ENCODE data around the gene ALPG.
"Not testable (repeated sequence)": the region's sequence is repeated elsewhere in the genome, so short reads cannot be mapped to it uniquely, and the experiment has no call there.

DNA sequence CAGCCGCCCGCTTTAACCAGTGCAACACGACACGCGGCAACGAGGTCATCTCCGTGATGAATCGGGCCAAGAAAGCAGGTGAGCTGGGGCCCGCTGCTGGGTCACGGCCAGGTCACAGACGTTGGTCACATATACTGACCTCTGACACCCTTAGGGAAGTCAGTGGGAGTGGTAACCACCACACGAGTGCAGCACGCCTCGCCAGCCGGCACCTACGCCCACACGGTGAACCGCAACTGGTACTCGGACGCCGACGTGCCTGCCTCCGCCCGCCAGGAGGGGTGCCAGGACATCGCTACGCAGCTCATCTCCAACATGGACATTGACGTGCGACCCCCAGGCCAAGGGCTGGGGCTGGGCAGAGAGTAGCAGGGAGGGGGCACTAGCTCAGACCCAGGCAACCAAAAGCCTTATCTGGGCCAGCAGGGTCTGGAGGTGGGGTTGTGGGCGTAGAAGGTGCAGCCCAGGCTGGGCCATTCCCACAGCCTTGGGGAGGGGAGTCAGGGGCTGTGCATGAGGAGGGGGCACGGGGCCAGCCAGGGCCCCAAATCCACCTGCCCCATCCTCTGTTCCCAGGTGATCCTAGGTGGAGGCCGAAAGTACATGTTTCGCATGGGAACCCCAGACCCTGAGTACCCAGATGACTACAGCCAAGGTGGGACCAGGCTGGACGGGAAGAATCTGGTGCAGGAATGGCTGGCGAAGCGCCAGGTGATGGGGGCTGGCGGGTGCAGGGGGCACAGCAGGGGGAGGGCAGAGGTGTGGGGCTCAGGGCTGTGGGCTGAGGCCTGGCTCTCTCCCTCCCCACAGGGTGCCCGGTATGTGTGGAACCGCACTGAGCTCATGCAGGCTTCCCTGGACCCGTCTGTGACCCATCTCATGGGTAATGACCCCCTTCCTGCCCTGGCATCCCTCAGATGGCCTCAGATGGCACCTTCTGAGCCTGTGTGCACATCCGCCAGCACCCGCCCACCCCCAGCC, 26.7 kb upstream of the ALPG start:
- TF ChIP-seq JUND (IDR thresholded peaks at IDR 0.05; ENCODE audit: borderline replicate concordance, low read depth, low read length); JUND (tag; IDR thresholded peaks at IDR 0.05; ENCODE audit: borderline replicate concordance, low read depth, low read length); ZNF561 (CRISPR knock-in tag; conservative IDR thresholded peaks at IDR 0.05): not testable (repeated sequence)
- TF ChIP-seq, protein P1, sequence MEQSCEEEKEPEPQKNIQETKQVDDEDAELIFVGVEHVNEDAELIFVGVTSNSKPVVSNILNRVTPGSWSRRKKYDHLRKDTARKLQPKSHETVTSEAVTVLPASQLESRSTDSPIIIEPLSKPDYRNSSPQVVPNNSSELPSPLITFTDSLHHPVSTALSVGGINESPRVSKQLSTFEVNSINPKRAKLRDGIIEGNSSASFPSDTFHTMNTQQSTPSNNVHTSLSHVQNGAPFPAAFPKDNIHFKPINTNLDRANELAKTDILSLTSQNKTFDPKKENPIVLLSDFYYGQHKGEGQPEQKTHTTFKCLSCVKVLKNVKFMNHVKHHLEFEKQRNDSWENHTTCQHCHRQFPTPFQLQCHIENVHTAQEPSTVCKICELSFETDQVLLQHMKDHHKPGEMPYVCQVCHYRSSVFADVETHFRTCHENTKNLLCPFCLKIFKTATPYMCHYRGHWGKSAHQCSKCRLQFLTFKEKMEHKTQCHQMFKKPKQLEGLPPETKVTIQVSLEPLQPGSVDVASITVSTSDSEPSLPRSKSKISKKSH (CRISPR knock-in tag; IDR thresholded peaks at IDR 0.05), result not testable (repeated sequence)
- TF ChIP-seq, protein P2, sequence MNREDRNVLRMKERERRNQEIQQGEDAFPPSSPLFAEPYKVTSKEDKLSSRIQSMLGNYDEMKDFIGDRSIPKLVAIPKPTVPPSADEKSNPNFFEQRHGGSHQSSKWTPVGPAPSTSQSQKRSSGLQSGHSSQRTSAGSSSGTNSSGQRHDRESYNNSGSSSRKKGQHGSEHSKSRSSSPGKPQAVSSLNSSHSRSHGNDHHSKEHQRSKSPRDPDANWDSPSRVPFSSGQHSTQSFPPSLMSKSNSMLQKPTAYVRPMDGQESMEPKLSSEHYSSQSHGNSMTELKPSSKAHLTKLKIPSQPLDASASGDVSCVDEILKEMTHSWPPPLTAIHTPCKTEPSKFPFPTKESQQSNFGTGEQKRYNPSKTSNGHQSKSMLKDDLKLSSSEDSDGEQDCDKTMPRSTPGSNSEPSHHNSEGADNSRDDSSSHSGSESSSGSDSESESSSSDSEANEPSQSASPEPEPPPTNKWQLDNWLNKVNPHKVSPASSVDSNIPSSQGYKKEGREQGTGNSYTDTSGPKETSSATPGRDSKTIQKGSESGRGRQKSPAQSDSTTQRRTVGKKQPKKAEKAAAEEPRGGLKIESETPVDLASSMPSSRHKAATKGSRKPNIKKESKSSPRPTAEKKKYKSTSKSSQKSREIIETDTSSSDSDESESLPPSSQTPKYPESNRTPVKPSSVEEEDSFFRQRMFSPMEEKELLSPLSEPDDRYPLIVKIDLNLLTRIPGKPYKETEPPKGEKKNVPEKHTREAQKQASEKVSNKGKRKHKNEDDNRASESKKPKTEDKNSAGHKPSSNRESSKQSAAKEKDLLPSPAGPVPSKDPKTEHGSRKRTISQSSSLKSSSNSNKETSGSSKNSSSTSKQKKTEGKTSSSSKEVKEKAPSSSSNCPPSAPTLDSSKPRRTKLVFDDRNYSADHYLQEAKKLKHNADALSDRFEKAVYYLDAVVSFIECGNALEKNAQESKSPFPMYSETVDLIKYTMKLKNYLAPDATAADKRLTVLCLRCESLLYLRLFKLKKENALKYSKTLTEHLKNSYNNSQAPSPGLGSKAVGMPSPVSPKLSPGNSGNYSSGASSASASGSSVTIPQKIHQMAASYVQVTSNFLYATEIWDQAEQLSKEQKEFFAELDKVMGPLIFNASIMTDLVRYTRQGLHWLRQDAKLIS (CRISPR knock-in tag; IDR thresholded peaks at IDR 0.05), result not testable (repeated sequence)
- TF ChIP-seq, protein P3, sequence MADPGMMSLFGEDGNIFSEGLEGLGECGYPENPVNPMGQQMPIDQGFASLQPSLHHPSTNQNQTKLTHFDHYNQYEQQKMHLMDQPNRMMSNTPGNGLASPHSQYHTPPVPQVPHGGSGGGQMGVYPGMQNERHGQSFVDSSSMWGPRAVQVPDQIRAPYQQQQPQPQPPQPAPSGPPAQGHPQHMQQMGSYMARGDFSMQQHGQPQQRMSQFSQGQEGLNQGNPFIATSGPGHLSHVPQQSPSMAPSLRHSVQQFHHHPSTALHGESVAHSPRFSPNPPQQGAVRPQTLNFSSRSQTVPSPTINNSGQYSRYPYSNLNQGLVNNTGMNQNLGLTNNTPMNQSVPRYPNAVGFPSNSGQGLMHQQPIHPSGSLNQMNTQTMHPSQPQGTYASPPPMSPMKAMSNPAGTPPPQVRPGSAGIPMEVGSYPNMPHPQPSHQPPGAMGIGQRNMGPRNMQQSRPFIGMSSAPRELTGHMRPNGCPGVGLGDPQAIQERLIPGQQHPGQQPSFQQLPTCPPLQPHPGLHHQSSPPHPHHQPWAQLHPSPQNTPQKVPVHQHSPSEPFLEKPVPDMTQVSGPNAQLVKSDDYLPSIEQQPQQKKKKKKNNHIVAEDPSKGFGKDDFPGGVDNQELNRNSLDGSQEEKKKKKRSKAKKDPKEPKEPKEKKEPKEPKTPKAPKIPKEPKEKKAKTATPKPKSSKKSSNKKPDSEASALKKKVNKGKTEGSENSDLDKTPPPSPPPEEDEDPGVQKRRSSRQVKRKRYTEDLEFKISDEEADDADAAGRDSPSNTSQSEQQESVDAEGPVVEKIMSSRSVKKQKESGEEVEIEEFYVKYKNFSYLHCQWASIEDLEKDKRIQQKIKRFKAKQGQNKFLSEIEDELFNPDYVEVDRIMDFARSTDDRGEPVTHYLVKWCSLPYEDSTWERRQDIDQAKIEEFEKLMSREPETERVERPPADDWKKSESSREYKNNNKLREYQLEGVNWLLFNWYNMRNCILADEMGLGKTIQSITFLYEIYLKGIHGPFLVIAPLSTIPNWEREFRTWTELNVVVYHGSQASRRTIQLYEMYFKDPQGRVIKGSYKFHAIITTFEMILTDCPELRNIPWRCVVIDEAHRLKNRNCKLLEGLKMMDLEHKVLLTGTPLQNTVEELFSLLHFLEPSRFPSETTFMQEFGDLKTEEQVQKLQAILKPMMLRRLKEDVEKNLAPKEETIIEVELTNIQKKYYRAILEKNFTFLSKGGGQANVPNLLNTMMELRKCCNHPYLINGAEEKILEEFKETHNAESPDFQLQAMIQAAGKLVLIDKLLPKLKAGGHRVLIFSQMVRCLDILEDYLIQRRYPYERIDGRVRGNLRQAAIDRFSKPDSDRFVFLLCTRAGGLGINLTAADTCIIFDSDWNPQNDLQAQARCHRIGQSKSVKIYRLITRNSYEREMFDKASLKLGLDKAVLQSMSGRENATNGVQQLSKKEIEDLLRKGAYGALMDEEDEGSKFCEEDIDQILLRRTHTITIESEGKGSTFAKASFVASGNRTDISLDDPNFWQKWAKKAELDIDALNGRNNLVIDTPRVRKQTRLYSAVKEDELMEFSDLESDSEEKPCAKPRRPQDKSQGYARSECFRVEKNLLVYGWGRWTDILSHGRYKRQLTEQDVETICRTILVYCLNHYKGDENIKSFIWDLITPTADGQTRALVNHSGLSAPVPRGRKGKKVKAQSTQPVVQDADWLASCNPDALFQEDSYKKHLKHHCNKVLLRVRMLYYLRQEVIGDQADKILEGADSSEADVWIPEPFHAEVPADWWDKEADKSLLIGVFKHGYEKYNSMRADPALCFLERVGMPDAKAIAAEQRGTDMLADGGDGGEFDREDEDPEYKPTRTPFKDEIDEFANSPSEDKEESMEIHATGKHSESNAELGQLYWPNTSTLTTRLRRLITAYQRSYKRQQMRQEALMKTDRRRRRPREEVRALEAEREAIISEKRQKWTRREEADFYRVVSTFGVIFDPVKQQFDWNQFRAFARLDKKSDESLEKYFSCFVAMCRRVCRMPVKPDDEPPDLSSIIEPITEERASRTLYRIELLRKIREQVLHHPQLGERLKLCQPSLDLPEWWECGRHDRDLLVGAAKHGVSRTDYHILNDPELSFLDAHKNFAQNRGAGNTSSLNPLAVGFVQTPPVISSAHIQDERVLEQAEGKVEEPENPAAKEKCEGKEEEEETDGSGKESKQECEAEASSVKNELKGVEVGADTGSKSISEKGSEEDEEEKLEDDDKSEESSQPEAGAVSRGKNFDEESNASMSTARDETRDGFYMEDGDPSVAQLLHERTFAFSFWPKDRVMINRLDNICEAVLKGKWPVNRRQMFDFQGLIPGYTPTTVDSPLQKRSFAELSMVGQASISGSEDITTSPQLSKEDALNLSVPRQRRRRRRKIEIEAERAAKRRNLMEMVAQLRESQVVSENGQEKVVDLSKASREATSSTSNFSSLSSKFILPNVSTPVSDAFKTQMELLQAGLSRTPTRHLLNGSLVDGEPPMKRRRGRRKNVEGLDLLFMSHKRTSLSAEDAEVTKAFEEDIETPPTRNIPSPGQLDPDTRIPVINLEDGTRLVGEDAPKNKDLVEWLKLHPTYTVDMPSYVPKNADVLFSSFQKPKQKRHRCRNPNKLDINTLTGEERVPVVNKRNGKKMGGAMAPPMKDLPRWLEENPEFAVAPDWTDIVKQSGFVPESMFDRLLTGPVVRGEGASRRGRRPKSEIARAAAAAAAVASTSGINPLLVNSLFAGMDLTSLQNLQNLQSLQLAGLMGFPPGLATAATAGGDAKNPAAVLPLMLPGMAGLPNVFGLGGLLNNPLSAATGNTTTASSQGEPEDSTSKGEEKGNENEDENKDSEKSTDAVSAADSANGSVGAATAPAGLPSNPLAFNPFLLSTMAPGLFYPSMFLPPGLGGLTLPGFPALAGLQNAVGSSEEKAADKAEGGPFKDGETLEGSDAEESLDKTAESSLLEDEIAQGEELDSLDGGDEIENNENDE (IDR thresholded peaks at IDR 0.05; ENCODE audit: low read depth, low read length), result not testable (repeated sequence)
